ENCODE measurements around the gene OFD1.

GRCh38 chrX:13692771-13693231 lies 41.7 kb upstream of the OFD1 start:
- TF ChIP-seq TAF1 (IDR thresholded peaks at IDR 0.05; ENCODE audit: borderline replicate concordance, low read depth, low read length), result no peak
- TF ChIP-seq POLR2A (IDR thresholded peaks at IDR 0.05; ENCODE audit: low read depth, low read length), result no peak

Data from GM12892 (cell line).